AG09309 (cell line): ENCODE measurements around the gene EHD4.

Experiments used
- DNase-seq: peaks from one replicate; pipeline ENCODE4 v3.0.0-alpha.2; 2010; ENCODE audit warnings: low read depth
- H3K4me3 ChIP-seq: 2 replicates; pipeline ENCODE4 v1.5.1; 2011; ENCODE audit warnings: mild to moderate bottlenecking, low read depth, low read length, moderate library complexity; ENCODE audit not compliant: control insufficient read depth
- CTCF ChIP-seq: IDR thresholded peaks from 2 replicates; pipeline ENCODE4 v1.5.1; 2011; ENCODE audit warnings: mild to moderate bottlenecking, low read depth, low read length, inconsistent platforms; ENCODE audit not compliant: insufficient read depth, control insufficient read depth; ENCODE audit errors: missing control alignments

The EHD4 gene

DNA sequence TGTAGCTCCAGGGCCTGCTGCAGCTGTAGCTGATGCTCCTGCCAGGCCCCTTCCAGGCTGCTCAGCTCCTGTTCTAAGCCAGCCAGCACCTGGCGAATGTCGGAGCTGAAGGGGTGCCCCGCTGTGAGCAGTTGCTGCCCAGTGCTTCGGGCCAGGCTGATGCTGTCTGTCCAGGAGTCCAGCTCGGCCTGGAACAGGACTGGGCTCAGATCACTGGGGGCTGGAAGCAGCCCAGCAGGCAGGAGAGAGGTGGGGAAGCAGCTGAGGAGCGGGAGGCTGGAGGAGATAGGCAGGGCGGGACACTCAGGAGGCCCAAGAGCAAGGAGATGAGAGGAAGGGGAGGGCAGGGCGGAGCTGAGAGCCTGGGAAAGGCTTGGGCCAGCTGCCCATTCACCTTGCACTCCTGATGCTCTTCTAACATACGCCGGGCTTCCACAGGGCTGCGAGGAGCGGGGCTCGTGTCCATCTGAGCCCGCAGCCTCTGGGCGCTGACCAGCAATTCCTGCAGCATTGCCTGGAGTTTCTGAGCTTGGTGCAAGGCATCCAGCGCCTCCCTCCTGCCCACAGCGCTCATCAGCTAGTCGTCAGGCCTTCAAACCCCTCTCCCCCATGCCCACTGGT, 110.5 kb downstream of the EHD4 start:
- no peak overlapping the region for H3K4me3 ChIP-seq
- DNase-seq: no peak
- no peak for TF ChIP-seq CTCF

DNA sequence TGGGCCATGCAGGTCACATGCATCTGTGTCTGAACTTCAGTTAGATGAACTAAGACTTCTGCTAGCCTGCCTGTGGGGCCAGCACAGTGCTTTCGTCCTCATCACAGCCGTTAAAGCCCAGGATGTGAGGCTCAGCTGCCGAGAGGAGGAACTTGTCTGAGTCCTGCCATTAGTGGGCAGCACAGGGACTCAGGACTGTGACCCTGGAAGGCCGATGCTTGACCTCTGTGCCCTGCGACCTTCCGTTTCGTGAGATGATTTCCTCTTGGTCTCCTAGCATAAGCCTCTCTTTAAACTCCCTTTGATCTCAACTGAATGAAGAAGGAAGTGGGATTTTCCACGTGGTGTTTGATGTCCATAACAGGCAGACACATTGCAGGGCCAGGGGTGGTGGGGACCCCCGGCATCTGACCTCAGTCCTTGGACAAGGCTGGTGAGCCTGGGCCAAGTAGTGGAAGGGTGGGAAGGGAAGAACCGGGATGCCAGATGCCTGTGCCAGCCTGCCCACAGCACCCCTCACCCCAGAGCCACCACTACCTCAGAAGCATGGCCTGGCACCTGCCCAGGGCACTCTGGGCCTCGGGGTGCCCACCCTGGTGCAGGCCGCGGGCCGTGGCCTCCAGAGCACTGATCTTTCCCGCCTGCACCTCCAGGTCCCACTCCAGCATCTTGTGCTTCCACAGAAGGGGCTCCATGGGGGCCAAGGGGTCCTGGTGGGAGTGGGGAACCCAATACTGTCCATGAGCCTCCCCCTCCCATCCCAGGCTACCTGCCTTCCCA, 112.1 kb downstream of the EHD4 start:
- DNase-seq: no peak
- no peak for TF ChIP-seq CTCF
- no peak overlapping the region for H3K4me3 ChIP-seq

- H3K4me3 ChIP-seq: no peak overlapping the region
- DNase-seq: no peak
- no peak for TF ChIP-seq CTCF
Measured at GRCh38 chr15:41858756-41859155, 113.6 kb downstream of the EHD4 start.

GRCh38 chr15:41857316-41857715, 115.0 kb downstream of the EHD4 start:
- no peak for TF ChIP-seq CTCF
- DNase-seq: no peak
- no peak overlapping the region for H3K4me3 ChIP-seq

DNA sequence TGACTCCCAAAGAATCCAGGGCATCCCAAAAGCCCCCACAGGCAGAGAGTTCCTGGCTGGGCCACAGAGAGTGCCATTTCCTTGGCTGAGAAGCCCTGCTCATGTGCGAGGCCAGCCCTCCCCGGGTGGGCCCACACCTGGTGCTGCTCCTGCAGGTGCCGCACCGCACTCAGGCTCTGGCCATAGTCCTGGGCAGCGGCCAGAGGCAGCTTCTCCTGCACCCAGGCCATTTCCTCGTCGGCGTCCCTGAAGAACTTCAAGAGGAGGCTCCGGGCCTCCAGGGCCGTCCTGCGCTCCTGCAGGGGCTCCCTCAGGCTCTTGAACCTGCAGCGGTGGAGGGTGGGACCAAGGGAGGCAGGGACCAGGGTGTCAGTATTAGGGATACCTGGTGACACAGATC, 115.6 kb downstream of the EHD4 start:
- no peak for TF ChIP-seq CTCF
- no peak overlapping the region for H3K4me3 ChIP-seq
- no peak for DNase-seq

GRCh38 chr15:41856262-41856661, 116.1 kb downstream of the EHD4 start:
- no peak for TF ChIP-seq CTCF
- DNase-seq: no peak
- no peak overlapping the region for H3K4me3 ChIP-seq
